ENCODE results near the gene ZNF22. TPM values are rescaled to one million over a fixed set of nuclear protein-coding genes. Genes with fewer than 3 reads are reported as not detected.

The ZNF22 gene
- total RNA-seq, 4 donors from 2014 or later: 3.6 to 12.3 (median 8.1) TPM

GRCh38 chr10:44975431-44976331, 25.0 kb upstream of the ZNF22 start:
- DNase-seq: peak in 1 of 2 donors; percentile 51
- ATAC-seq: no peak
- peak in 1 of 2 donors; percentile 10 for TF ChIP-seq POLR2A (IDR thresholded peaks at IDR 0.05)
- no peak for TF ChIP-seq CTCF (IDR thresholded peaks at IDR 0.05 in 4 of 5, conservative IDR thresholded peaks at IDR 0.05 in 1 of 5)
- H3K27ac ChIP-seq: peak overlapping the region; percentile 84 to 94 (median 90)
- no peaks in the 10 kb centered on the region for H3K9me3 ChIP-seq
- peaks cover 0 to 14% of the 10 kb centered on the region in 2 donors for H3K36me3 ChIP-seq
- H3K27me3 ChIP-seq: no peaks in the 10 kb centered on the region
- in situ Hi-C loops (cut with MboI; ENCODE audit: low sequenced_read_pairs in 4 of 4): loop anchor here in 3 of 4 donors (5.0 to 25.0 kb wide), 3 partner anchors 43 to 1563 kb away; partner anchors contain the start of gene HNRNPF (in 2 of the 3)
- intact Hi-C loops (cut with DNase I; ENCODE audit: low total_unique reads): loop anchor here (1.0 to 10.0 kb wide), 3 partner anchors 43 to 1568 kb away; partner anchors contain the start of gene HNRNPF
- peak overlapping the region; percentile 65 to 83 (median 80) for H3K4me3 ChIP-seq
- H3K4me1 ChIP-seq: peaks cover 55 to 56% of the 10 kb centered on the region in 2 donors

- intact Hi-C loops (cut with DNase I; ENCODE audit: low total_unique reads): loop anchor here (5.0 to 10.0 kb wide), 2 partner anchors 102 to 1569 kb away; partner anchors contain the start of gene HNRNPF
- ATAC-seq (no peak), DNase-seq (no peak)
- H3K4me3 ChIP-seq: peak overlapping the region; percentile 65 to 83 (median 80)
- no peaks in the 10 kb centered on the region for H3K27me3 ChIP-seq
- in situ Hi-C loops (cut with MboI; ENCODE audit: low sequenced_read_pairs in 4 of 4): loop anchor here in 3 of 4 donors (5.0 to 25.0 kb wide), 3 partner anchors 44 to 1564 kb away; partner anchors contain the start of gene HNRNPF (in 2 of the 3)
- peaks cover 0 to 14% of the 10 kb centered on the region in 2 donors for H3K36me3 ChIP-seq
- peaks cover 64 to 65% of the 10 kb centered on the region in 2 donors for H3K4me1 ChIP-seq
- peak overlapping the region; percentile 84 to 94 (median 90) for H3K27ac ChIP-seq
- no peaks in the 10 kb centered on the region for H3K9me3 ChIP-seq
- TF ChIP-seq POLR2A (IDR thresholded peaks at IDR 0.05) (no peak), CTCF (IDR thresholded peaks at IDR 0.05 in 4 of 5, conservative IDR thresholded peaks at IDR 0.05 in 1 of 5) (no peak)
These were observed 24.1 kb upstream of the ZNF22 start for GRCh38 chr10:44976352-44977198.

- ATAC-seq (no peak), DNase-seq (no peak)
- no peak for TF ChIP-seq POLR2A (IDR thresholded peaks at IDR 0.05)
- TF ChIP-seq CTCF (IDR thresholded peaks at IDR 0.05 in 4 of 5, conservative IDR thresholded peaks at IDR 0.05 in 1 of 5): no peak
- peak overlapping the region; percentile 84 to 94 (median 90) for H3K27ac ChIP-seq
- peaks cover 74 to 75% of the 10 kb centered on the region in 2 donors for H3K4me1 ChIP-seq
- no peaks in the 10 kb centered on the region for H3K27me3 ChIP-seq
- intact Hi-C loops (cut with DNase I; ENCODE audit: low total_unique reads) (loop anchor here (1.0 to 10.0 kb wide), 4 partner anchors 18 to 1570 kb away; partner anchors contain the start of genes HNRNPF, RASSF4 and ZNF22), in situ Hi-C loops (cut with MboI; ENCODE audit: low sequenced_read_pairs in 4 of 4) (loop anchor here in 3 of 4 donors (5.0 to 25.0 kb wide), 3 partner anchors 45 to 1565 kb away; partner anchors contain the start of gene HNRNPF (in 2 of the 3))
- peaks cover 0 to 14% of the 10 kb centered on the region in 2 donors for H3K36me3 ChIP-seq
- no peaks in the 10 kb centered on the region for H3K9me3 ChIP-seq
- H3K4me3 ChIP-seq: peak overlapping the region; percentile 65 to 83 (median 80)
These were observed 23.2 kb upstream of the ZNF22 start for GRCh38 chr10:44977287-44978212.
